ENCODE measurements around the gene HSPB6.
"Not testable (repeated sequence)": the region's sequence is repeated elsewhere in the genome, so short reads cannot be mapped to it uniquely, and the experiment has no call there.

Gene HSPB6

DNA sequence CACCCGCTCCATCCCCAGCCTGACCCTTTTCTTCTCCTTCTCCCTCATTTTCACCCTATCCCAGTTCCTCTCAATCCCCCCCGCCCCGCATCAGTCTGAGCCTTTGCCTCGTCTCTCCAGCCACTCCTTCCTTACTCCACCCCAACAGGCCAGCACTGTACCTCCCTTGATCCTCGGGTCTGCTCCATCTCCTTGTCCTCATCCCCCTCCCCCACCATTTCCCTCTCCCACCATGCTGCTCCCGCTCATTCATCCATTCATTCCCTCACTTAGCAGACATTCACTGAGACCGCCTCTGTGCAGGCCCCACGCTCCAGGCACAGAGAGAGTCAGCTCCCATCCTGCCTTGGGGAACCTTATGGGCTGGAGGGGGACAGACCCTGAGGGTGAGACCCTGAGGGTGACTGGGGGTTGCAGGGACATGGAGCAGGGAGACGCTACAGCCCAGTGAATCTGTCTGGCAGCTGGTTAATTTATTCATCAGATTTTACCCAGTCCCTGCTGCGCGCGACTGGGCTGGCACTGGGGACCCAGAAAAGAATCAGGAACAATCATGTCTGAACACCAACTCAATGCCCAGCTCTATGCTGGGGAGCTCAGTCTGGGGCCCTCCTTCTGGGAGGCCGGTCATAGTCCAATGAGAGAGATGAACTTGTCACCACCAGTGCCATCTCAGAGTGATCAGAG is 19.4 kb upstream of the HSPB6 start:
- Histone ChIP-seq H3K36me3 (no peaks in the 10 kb centered on the region), H3K9me3 (no peaks in the 10 kb centered on the region), H3K4me3 (ENCODE audit: low read depth, low read length) (peak overlapping the region; percentile 68), H3K4me1 (peaks cover 6% of the 10 kb centered on the region), H3K27me3 (no peaks in the 10 kb centered on the region)
- DNase-seq, result peak; percentile 39
- TF ChIP-seq, protein P1, sequence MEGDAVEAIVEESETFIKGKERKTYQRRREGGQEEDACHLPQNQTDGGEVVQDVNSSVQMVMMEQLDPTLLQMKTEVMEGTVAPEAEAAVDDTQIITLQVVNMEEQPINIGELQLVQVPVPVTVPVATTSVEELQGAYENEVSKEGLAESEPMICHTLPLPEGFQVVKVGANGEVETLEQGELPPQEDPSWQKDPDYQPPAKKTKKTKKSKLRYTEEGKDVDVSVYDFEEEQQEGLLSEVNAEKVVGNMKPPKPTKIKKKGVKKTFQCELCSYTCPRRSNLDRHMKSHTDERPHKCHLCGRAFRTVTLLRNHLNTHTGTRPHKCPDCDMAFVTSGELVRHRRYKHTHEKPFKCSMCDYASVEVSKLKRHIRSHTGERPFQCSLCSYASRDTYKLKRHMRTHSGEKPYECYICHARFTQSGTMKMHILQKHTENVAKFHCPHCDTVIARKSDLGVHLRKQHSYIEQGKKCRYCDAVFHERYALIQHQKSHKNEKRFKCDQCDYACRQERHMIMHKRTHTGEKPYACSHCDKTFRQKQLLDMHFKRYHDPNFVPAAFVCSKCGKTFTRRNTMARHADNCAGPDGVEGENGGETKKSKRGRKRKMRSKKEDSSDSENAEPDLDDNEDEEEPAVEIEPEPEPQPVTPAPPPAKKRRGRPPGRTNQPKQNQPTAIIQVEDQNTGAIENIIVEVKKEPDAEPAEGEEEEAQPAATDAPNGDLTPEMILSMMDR (IDR thresholded peaks at IDR 0.05; ENCODE audit: low read depth, low read length), result no peak

DNA sequence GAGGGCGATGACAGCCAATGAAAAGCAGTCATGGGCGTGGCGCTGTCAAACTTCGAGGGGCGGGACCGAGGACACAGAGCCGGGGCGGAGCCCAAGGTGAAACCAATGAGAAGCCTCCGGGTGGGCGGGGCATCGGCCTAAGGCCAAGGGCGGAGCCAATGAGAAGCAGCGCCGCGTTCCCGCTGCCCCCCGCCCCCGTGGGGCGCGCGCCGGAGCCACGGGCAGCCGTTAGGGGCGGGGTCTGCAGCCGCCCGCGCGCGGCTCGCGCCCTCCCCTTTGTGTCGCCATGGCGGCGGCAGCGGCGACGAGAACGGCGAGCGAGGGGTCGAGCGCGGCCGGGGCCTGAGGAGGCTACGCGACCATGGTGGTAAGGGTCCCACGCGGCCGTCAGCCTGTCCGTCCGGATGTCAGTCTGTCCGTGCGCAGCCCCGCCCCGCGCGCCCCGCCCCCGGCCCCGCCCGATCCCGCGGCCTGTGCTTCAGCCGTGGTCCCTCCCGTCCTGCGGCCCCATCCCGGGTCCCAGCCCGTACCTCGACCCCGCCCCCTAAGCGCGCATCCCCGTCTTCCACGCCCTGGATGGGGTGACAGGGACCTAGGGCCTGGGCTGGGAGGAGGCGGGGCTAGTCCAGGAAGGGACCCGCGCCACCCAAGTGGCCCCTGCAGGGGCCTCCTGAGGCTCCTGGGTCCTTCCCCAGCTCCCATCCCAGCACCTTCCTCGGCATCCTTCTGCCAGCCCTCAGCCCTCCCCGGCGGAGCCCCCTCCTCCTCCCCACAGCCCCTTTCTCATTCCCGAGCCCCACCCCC is 18.7 kb upstream of the HSPB6 start, which contains the start of gene ARHGAP33:
ARHGAP33 (plus strand) TSS at position 267 of the 804 bp plus-strand sequence; CDS start at position 362, 95 bp downstream.
- peaks cover 6% of the 10 kb centered on the region for H3K4me1 ChIP-seq
- DNase-seq, result peak; percentile 100
- TF ChIP-seq, protein P1 (IDR thresholded peaks at IDR 0.05; ENCODE audit: low read depth, low read length), result no peak
- H3K9me3 ChIP-seq, result no peaks in the 10 kb centered on the region
- no peaks in the 10 kb centered on the region for H3K36me3 ChIP-seq
- H3K4me3 ChIP-seq (ENCODE audit: low read depth, low read length), result peak within 1 kb of the TSS; percentile 68
- H3K27me3 ChIP-seq, result no peaks in the 10 kb centered on the region

DNA sequence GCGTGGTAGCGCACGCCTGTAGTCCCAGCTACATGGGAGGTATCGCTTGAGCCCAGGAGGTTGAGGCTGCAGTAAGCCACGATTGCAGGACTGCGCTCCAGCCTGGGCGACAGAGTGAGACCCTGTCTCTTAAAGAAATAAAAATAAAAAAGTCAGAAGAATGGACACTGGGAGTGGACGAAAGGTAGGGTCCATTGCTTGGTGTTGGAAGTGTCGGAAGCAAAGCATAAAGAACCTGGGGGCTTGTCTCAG is 18.1 kb upstream of the HSPB6 start:
- Histone ChIP-seq H3K27me3 (no peaks in the 10 kb centered on the region), H3K9me3 (no peaks in the 10 kb centered on the region), H3K4me1 (peaks cover 6% of the 10 kb centered on the region), H3K4me3 (ENCODE audit: low read depth, low read length) (peak overlapping the region; percentile 48), H3K36me3 (no peaks in the 10 kb centered on the region)
- DNase-seq, result no peak
- TF ChIP-seq, protein P1 (IDR thresholded peaks at IDR 0.05; ENCODE audit: low read depth, low read length), result no peak

DNA sequence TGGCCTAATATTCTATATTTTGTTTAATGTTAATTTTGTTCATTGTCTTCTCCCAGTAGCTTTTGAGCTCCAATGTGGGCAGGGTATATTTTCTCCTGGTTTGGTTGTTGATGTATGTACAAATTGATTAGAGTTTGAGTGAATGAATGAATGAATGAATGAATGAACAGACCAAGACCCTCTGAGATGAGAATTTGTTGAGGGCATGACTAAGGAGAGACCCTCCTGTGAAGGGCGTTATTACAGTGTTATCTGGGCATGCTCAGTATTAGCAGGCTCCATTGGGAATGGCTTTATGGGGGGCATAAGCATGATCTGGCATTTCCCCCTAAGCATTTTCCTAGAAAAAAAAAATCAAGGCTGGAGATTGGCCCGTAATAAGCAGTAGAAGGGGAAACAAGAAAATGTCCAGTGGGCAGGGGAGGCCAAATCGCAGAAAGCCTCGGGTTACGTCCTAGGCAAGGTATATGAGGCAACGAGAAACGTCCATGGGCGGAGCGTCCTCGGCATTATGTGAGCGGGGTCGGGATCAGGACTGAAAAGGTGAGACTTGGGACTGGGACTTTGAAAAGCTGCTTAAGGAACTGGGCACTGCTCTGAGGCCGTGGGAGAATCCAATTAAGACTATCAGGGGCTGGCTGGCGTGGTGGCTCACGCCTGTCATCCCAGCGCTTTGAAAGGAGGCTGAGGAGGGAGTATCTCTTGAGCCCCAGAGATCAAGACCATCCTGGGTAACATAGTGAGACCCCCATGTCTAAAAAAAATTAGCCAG is 17.6 kb upstream of the HSPB6 start:
- Histone ChIP-seq H3K27me3 (no peaks in the 10 kb centered on the region), H3K9me3 (no peaks in the 10 kb centered on the region), H3K36me3 (no peaks in the 10 kb centered on the region), H3K4me3 (ENCODE audit: low read depth, low read length) (peak overlapping the region; percentile 48), H3K4me1 (peaks cover 6% of the 10 kb centered on the region)
- TF ChIP-seq, protein P1 (IDR thresholded peaks at IDR 0.05; ENCODE audit: low read depth, low read length), result no peak
- DNase-seq, result no peak

DNA sequence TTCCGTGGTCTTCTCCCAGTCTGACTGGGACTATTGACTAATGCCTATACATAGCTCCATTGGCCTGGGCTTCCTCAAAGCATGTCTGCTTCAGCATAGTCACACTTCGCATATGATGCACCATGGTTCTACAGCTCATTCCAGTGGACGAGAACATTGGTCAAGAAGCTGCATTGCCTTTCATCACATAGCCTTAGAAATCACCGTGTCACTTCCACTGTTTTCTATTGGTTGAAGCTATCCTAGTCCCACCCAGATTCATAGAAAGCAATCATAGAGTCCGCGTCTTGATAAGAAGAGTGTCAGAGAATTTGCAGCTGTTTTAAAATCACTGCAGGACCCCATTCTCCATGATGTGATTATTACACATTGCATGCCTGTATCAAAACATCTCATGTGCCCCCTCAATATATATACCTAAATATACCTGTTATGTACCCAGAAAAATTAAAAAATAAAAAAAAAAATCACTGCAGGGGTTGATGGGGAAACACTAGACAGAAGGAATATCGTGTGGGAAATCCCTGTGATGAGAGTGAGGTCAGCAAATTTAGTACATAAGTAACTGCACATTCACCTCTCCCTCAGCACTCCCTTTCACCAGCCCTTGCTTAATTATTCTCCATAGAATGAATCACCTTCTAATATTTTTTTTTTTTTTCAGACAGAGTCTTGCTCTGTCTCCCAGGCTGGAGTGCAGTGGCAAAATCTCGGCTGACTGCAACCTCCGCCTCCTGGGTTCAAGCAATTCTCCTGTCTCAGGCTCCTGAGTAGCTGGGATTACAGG is 16.4 kb upstream of the HSPB6 start:
- Histone ChIP-seq H3K36me3 (no peaks in the 10 kb centered on the region), H3K4me1 (peaks cover 6% of the 10 kb centered on the region), H3K27me3 (no peaks in the 10 kb centered on the region), H3K4me3 (ENCODE audit: low read depth, low read length) (no peak overlapping the region), H3K9me3 (no peaks in the 10 kb centered on the region)
- DNase-seq, result no peak
- TF ChIP-seq, protein P1 (IDR thresholded peaks at IDR 0.05; ENCODE audit: low read depth, low read length), result no peak

DNA sequence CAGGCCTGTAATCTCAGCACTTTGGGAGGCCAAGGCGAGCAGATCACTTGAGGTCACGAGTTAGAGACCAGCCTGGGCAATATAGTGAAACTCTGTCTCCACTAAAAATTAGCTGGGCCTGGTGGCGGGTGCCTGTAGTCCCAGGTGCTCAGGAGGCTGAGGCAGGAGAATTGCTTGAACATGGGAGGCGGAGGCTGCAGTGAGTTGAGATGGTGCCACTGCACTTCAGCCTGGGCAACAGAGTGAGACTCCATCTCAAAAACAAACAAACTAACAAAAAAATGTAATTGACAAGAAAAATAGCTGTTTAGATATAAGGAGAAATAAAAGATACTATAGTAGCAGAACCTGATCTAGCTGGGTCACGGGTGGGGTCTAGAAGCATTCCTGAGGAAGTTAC is 15.5 kb upstream of the HSPB6 start:
- not testable (repeated sequence) for DNase-seq; H3K9me3 ChIP-seq; H3K4me3 ChIP-seq (ENCODE audit: low read depth, low read length); H3K4me1 ChIP-seq; H3K27me3 ChIP-seq; H3K36me3 ChIP-seq

Measured in BE2C (cell line).